Measurements from ENCODE around the gene GABBR2.
"Not testable (repeated sequence)": the region's sequence is repeated elsewhere in the genome, so short reads cannot be mapped to it uniquely, and the experiment has no call there.

Gene GABBR2

GRCh38 chr9:98481676-98482075, 227.1 kb downstream of the GABBR2 start:
- DNase-seq (ENCODE audit: low spot score): no peak

DNA sequence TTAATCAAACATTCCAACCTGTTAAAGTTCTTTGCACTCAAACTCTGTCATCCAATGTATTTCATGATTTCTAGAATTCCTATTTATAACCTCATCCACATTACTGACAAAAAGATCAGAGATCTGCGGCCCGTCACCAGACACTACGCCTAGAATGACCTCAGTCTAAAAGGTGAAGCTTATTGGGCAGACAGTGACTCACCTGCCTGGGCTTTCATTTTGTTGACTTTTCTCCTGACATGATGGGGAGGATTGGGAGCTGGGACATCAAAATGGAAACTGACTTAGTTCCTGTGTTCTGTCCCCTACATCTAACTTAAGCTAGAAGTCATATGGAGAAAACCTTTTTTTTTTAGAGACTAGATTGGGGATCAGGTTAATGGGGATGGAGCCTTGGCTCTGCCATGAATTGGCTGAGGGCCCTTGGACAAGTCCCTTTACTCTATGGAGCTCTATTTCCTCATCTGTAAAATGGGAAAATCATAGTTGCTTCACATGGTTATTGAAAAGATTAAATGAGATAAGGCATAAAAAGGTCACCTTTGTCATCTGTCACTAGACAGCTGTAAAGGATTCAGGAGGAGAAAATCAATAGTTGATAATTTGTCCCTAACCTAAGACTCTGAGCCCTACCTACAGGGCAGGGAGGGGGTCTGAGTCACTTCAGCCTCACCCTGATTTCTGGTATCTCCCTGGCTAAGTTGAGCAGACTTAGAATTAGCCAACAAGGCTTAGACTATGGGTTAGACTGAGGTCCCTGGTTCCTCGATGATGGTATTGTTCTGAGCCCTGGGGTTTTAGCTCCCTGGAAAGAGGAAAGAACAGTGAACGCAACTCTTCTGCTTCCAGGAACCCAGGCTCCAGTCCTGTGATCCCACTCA, 228.5 kb downstream of the GABBR2 start:
- no peak for DNase-seq (ENCODE audit: low spot score)

- no peak for DNase-seq (ENCODE audit: low spot score)
Observed at GRCh38 chr9:98479449-98479848, 229.3 kb downstream of the GABBR2 start.

- no peak for DNase-seq (ENCODE audit: low spot score)
Observed at GRCh38 chr9:98477884-98478283, 230.9 kb downstream of the GABBR2 start.

DNA sequence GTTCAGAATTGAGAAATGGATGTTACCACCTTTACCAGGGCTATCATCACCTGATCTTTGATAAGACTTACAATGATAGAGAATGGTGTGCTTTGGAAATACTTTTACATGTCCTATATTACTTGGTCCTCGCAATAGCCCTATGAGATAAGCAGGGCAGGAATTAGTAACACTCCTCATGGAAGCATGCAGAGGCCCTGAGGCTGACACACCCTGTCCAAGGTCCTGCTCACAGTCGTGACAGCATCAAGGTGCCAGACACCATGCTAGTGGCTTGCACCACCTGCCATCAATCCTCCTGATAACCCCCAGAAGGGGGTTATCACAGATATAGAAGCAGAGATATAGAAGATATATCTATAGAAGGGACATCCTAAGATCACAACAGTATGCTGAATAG, 236.5 kb downstream of the GABBR2 start:
- no peak for DNase-seq (ENCODE audit: low spot score)

- DNase-seq (ENCODE audit: low spot score): no peak
Observed at GRCh38 chr9:98471185-98471584, 237.6 kb downstream of the GABBR2 start.

GRCh38 chr9:98468567-98469239, 240.0 kb downstream of the GABBR2 start:
- no peak for DNase-seq (ENCODE audit: low spot score)

- no peak for DNase-seq (ENCODE audit: low spot score)
Observed at GRCh38 chr9:98465799-98466198, 242.9 kb downstream of the GABBR2 start.

- DNase-seq (ENCODE audit: low spot score): not testable (repeated sequence)
Observed at GRCh38 chr9:98464156-98464690, 244.5 kb downstream of the GABBR2 start.

DNA sequence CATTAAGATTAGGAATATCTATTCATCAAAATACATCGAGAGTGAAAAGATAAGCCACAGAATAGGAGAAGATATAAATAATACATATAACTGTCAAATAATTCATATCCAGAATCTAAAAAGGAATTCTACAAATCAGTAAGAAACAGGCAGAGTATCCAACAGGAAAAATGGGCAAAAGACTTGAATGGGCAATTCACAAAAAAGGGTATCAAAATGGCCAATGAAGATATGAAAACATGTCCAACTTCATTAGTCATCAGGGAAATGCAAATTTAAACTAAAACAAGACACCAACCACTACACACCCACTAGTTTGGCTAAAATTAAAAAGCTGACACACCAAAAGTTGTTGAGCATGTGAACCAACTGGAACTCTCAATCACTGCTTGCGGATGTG, 246.4 kb downstream of the GABBR2 start:
- DNase-seq (ENCODE audit: low spot score): no peak

DNA sequence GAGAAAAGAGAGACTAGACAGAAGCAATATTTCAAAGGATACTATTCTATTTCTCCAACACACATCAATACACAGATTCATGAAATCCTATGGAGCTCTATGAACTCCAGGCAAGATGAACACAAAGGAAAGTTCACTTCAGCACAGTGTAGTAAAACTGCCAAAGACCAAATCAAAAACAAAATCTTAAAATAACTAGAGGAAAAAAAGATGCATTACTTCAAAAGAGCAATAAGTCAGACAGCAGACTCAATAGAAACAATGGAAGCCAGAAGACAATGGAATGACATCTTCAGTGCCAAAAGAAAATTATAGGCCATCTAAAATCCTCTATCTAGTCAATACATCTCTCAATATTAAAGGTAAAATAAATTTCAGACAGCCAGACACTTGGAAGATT, 248.0 kb downstream of the GABBR2 start:
- DNase-seq (ENCODE audit: low spot score): no peak

- DNase-seq (ENCODE audit: low spot score): no peak
Observed at GRCh38 chr9:98457726-98458370, 250.9 kb downstream of the GABBR2 start.

- no peak for DNase-seq (ENCODE audit: low spot score)
Observed at GRCh38 chr9:98456156-98456613, 252.6 kb downstream of the GABBR2 start.

- no peak for DNase-seq (ENCODE audit: low spot score)
Observed at GRCh38 chr9:98455256-98456155, 253.2 kb downstream of the GABBR2 start.

- no peak for DNase-seq (ENCODE audit: low spot score)
Observed at GRCh38 chr9:98453589-98454311, 255.0 kb downstream of the GABBR2 start.

- DNase-seq (ENCODE audit: low spot score): no peak
Observed at GRCh38 chr9:98451576-98451975, 257.2 kb downstream of the GABBR2 start.

DNA sequence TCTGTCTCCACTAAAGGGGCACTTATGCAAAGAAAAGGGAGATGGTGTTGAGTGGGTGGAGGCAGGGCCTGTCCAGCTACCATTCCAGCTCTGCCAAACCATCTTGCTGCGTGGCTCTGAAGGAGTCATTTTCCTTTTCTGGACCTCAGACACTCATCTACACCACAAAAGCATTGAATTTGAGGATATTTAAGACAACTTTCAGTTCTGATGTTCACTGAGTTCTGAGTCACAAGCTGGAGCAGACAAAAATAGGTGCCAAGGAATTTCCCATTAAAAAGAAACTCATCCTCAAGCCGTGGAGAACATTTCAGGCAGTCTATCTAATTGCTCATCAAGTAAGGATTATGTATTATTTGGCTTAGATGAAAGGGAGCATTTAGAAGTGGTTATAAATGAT, 258.2 kb downstream of the GABBR2 start:
- no peak for DNase-seq (ENCODE audit: low spot score)

GRCh38 chr9:98449871-98450270, 258.9 kb downstream of the GABBR2 start:
- DNase-seq (ENCODE audit: low spot score): no peak

DNA sequence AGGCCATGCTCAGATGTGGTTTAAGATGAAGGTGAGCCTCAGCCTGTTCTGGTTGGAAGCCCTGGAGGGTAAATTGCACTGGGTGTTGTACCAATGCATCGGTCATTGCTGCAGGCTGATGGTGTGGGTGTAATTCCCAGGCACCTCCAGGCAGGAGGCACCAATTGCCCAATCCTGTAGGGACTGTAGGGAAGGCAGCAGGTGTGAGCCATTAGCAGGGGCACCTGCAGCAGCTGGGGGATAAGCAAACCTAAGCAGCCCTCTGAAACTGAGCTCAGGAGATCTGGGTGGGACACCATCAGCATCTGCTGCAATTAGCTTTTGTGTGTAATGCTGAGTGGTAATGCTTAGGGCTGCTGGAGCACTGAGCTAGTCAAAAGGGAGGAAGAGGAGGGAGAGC, 263.2 kb downstream of the GABBR2 start:
- DNase-seq (ENCODE audit: low spot score): no peak

DNA sequence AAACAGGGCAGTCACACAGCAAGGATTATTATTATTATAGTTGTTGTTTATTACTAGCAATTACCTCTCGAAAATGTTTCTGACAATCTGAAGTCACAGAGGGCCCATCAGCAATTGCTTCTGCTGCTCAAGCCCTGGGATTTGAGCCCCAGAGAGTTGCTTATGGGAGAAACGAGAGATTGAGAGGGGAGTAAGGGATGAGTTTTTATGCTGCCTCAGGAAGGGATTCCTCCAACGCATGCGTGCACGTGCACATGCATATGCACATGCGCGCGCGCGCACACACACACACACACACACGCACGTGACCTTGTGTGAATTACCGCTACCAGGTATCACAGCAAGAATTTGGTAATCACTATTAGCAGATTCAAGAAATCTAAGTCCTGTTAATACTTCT, 264.1 kb downstream of the GABBR2 start:
- no peak for DNase-seq (ENCODE audit: low spot score)

GRCh38 chr9:98442541-98442940, 266.2 kb downstream of the GABBR2 start:
- no peak for DNase-seq (ENCODE audit: low spot score)
